HUES64 (cell line): Measurements from ENCODE around the gene SYCE1L. TPM values are rescaled to one million over a fixed set of nuclear protein-coding genes. Genes with fewer than 3 reads are reported as not detected.
"Not testable (repeated sequence)": the region's sequence is repeated elsewhere in the genome, so short reads cannot be mapped to it uniquely, and the experiment has no call there.

ENCODE experiments used
- H3K27ac ChIP-seq: 2 replicates; pipeline ENCODE4 v1.7.0; 2013; ENCODE audit warnings: low read depth, low read length, inconsistent platforms
- H3K27me3 ChIP-seq: 2 replicates; pipeline ENCODE4 v1.6.1; 2013; ENCODE audit warnings: mild to moderate bottlenecking, low read length; ENCODE audit not compliant: insufficient read depth
- H3K36me3 ChIP-seq: 2 replicates; pipeline ENCODE4 v1.6.1; 2013; ENCODE audit warnings: mild to moderate bottlenecking, low read length; ENCODE audit not compliant: insufficient read depth
- H3K4me1 ChIP-seq: 2 replicates; pipeline ENCODE4 v1.6.1; 2013; ENCODE audit warnings: mild to moderate bottlenecking, low read length, moderate library complexity; ENCODE audit not compliant: insufficient read depth
- H3K4me3 ChIP-seq: 2 replicates; pipeline ENCODE4 v1.5.1; 2013; ENCODE audit warnings: mild to moderate bottlenecking, low read length, moderate library complexity
- H3K9ac ChIP-seq: 2 replicates; pipeline ENCODE4 v1.6.1; 2013; ENCODE audit warnings: mild to moderate bottlenecking, low read depth, low read length
- H3K9me3 ChIP-seq: 2 replicates; pipeline ENCODE4 v1.6.1; 2013; ENCODE audit warnings: low read depth, low read length; ENCODE audit not compliant: insufficient read depth
- WGBS: fragments of 150-250, 120-280 bp; methylation state at CpG from one replicate; pipeline ENCODE4 v1.1.7; 2013; ENCODE audit warnings: missing lambda C conversion rate; 5-methylcytosine and 5-hydroxymethylcytosine counted together
- polyA plus RNA-seq, 2 experiments: library from polyadenylated mRNA; stranded (reverse); fragments of 50-300 nt; gene quantifications; one replicate each; pipeline ENCODE4 v1.2.3, GENCODE V29; 2013

Gene SYCE1L
- 2.6 TPM for polyA plus RNA-seq (2013, experiment 1 of 2)
- polyA plus RNA-seq (2013, experiment 2 of 2): 2.5 TPM

- H3K27ac ChIP-seq: no peak within 1 kb of the TSS
- no peaks in the 10 kb centered on the region for H3K9me3 ChIP-seq
- H3K4me3 ChIP-seq: no peak within 1 kb of the TSS
- no peaks in the 10 kb centered on the region for H3K27me3 ChIP-seq
- no peak within 1 kb of the TSS for H3K9ac ChIP-seq
- WGBS: 92% methylated on average over 17 of the region's 18 CpGs
- no peaks in the 10 kb centered on the region for H3K4me1 ChIP-seq
- peaks cover 49% of the 10 kb centered on the region for H3K36me3 ChIP-seq
These were observed at the start of gene SYCE1L for GRCh38 chr16:77199211-77199610. Gene SYCE1L, plus strand, starts transcription at chr16:77199408. Its CDS starts 44 bp downstream, at chr16:77199452.

- H3K36me3 ChIP-seq: no peaks in the 10 kb centered on the region
- H3K4me1 ChIP-seq: no peaks in the 10 kb centered on the region
- WGBS: 86% methylated on average over 2 of the region's 3 CpGs
- H3K9me3 ChIP-seq: no peaks in the 10 kb centered on the region
- H3K27ac ChIP-seq: no peak overlapping the region
- H3K4me3 ChIP-seq: no peak overlapping the region
- no peaks in the 10 kb centered on the region for H3K27me3 ChIP-seq
- H3K9ac ChIP-seq: no peak overlapping the region
These were observed 41.7 kb upstream of the SYCE1L start for GRCh38 chr16:77157346-77158058.

GRCh38 chr16:77158293-77158692, 40.9 kb upstream of the SYCE1L start:
- H3K36me3 ChIP-seq: no peaks in the 10 kb centered on the region
- WGBS: 96% methylated on average over 5 of the region's 6 CpGs

GRCh38 chr16:77165006-77165405, 34.2 kb upstream of the SYCE1L start:
- Histone ChIP-seq H3K4me3 (no peak overlapping the region), H3K9ac (no peak overlapping the region), H3K27ac (no peak overlapping the region), H3K27me3 (no peaks in the 10 kb centered on the region), H3K36me3 (no peaks in the 10 kb centered on the region), H3K9me3 (no peaks in the 10 kb centered on the region), H3K4me1 (no peaks in the 10 kb centered on the region)
- WGBS: no CpG with 5 or more reads among the region's 2 CpGs

More at GRCh38 chr16:77158293-77158692, 40.9 kb upstream of the SYCE1L start:
- H3K9me3 ChIP-seq: no peaks in the 10 kb centered on the region
- H3K27ac ChIP-seq: no peak overlapping the region
- H3K4me3 ChIP-seq: no peak overlapping the region
- H3K4me1 ChIP-seq: no peaks in the 10 kb centered on the region
- H3K27me3 ChIP-seq: no peaks in the 10 kb centered on the region
- no peak overlapping the region for H3K9ac ChIP-seq

GRCh38 chr16:77165536-77166236, 33.5 kb upstream of the SYCE1L start:
- H3K27ac ChIP-seq, H3K36me3 ChIP-seq, H3K9me3 ChIP-seq, H3K9ac ChIP-seq, H3K4me1 ChIP-seq, H3K4me3 ChIP-seq, H3K27me3 ChIP-seq: not testable (repeated sequence)
- 99% methylated on average over 9 of the region's 9 CpGs for WGBS

GRCh38 chr16:77166726-77167125, 32.5 kb upstream of the SYCE1L start:
- H3K27ac ChIP-seq: no peak overlapping the region
- no peaks in the 10 kb centered on the region for H3K9me3 ChIP-seq
- no peaks in the 10 kb centered on the region for H3K4me1 ChIP-seq
- no peak overlapping the region for H3K4me3 ChIP-seq
- H3K27me3 ChIP-seq: no peaks in the 10 kb centered on the region
- no peak overlapping the region for H3K9ac ChIP-seq
- no peaks in the 10 kb centered on the region for H3K36me3 ChIP-seq
- 90% methylated on average over 2 of the region's 2 CpGs for WGBS

GRCh38 chr16:77168901-77169300, 30.3 kb upstream of the SYCE1L start:
- H3K27ac ChIP-seq: no peak overlapping the region
- no peaks in the 10 kb centered on the region for H3K27me3 ChIP-seq
- H3K36me3 ChIP-seq: no peaks in the 10 kb centered on the region
- no peak overlapping the region for H3K4me3 ChIP-seq
- 93% methylated on average over 2 of the region's 4 CpGs for WGBS
- H3K9me3 ChIP-seq: no peaks in the 10 kb centered on the region
- no peak overlapping the region for H3K9ac ChIP-seq
- no peaks in the 10 kb centered on the region for H3K4me1 ChIP-seq

- 23% methylated on average over 6 of the region's 6 CpGs for WGBS
- H3K4me3 ChIP-seq: no peak overlapping the region
- H3K9ac ChIP-seq: no peak overlapping the region
These were observed 29.5 kb upstream of the SYCE1L start for GRCh38 chr16:77169650-77170236.

GRCh38 chr16:77170805-77171204, 28.4 kb upstream of the SYCE1L start:
- Histone ChIP-seq H3K27me3 (no peaks in the 10 kb centered on the region), H3K36me3 (no peaks in the 10 kb centered on the region)
- 92% methylated on average over 3 of the region's 4 CpGs for WGBS

More at GRCh38 chr16:77169650-77170236, 29.5 kb upstream of the SYCE1L start:
- H3K9me3 ChIP-seq: no peaks in the 10 kb centered on the region
- no peaks in the 10 kb centered on the region for H3K36me3 ChIP-seq
- no peaks in the 10 kb centered on the region for H3K27me3 ChIP-seq
- H3K27ac ChIP-seq: no peak overlapping the region
- no peaks in the 10 kb centered on the region for H3K4me1 ChIP-seq

GRCh38 chr16:77171745-77172635, 27.2 kb upstream of the SYCE1L start:
- no peaks in the 10 kb centered on the region for H3K9me3 ChIP-seq
- no peak overlapping the region for H3K9ac ChIP-seq
- H3K27me3 ChIP-seq: no peaks in the 10 kb centered on the region

More at GRCh38 chr16:77170805-77171204, 28.4 kb upstream of the SYCE1L start:
- no peaks in the 10 kb centered on the region for H3K9me3 ChIP-seq
- no peak overlapping the region for H3K27ac ChIP-seq
- H3K4me3 ChIP-seq: no peak overlapping the region
- no peak overlapping the region for H3K9ac ChIP-seq
- no peaks in the 10 kb centered on the region for H3K4me1 ChIP-seq

More at GRCh38 chr16:77171745-77172635, 27.2 kb upstream of the SYCE1L start:
- no peak overlapping the region for H3K27ac ChIP-seq
- WGBS: 90% methylated on average over 5 of the region's 5 CpGs
- no peaks in the 10 kb centered on the region for H3K4me1 ChIP-seq
- no peaks in the 10 kb centered on the region for H3K36me3 ChIP-seq
- no peak overlapping the region for H3K4me3 ChIP-seq
